Ramos (cell line): ENCODE measurements around the gene CNIH1.
"Not testable (repeated sequence)": the region's sequence is repeated elsewhere in the genome, so short reads cannot be mapped to it uniquely, and the experiment has no call there.

ENCODE experiments used
- in situ Hi-C: fragments of 300-500 bp; cut with MboI; formaldehyde crosslinking; loops from one replicate; pipeline ENCODE4 v1.14.3; 2022; ENCODE audit warnings: low sequenced_read_pairs; ENCODE audit not compliant: unreplicated experiment

Gene CNIH1

GRCh38 chr14:54470701-54471100, 29.5 kb upstream of the CNIH1 start:
- in situ Hi-C loops, result no loop called here

- in situ Hi-C loops, result no loop called here
These were observed 26.1 kb upstream of the CNIH1 start for GRCh38 chr14:54467280-54467679.

GRCh38 chr14:54465654-54466053, 24.5 kb upstream of the CNIH1 start:
- in situ Hi-C loops, result no loop called here

- in situ Hi-C loops, result no loop called here
These were observed 20.9 kb upstream of the CNIH1 start for GRCh38 chr14:54462048-54462447.

- in situ Hi-C loops, result no loop called here
These were observed 17.9 kb upstream of the CNIH1 start for GRCh38 chr14:54459106-54459505.

- in situ Hi-C loops, result not testable (repeated sequence)
These were observed 17.4 kb upstream of the CNIH1 start for GRCh38 chr14:54458536-54458935.

GRCh38 chr14:54457609-54457996, 16.4 kb upstream of the CNIH1 start:
- in situ Hi-C loops, result no loop called here

- in situ Hi-C loops, result not testable (repeated sequence)
These were observed 15.8 kb upstream of the CNIH1 start for GRCh38 chr14:54456820-54457608.

GRCh38 chr14:54455363-54455762, 14.2 kb upstream of the CNIH1 start:
- in situ Hi-C loops, result no loop called here

GRCh38 chr14:54453990-54454389, 12.8 kb upstream of the CNIH1 start:
- in situ Hi-C loops, result not testable (repeated sequence)

- in situ Hi-C loops, result no loop called here
These were observed 12.1 kb upstream of the CNIH1 start for GRCh38 chr14:54453252-54453651.

GRCh38 chr14:54451961-54452360, 10.8 kb upstream of the CNIH1 start:
- in situ Hi-C loops, result no loop called here

- in situ Hi-C loops, result no loop called here
These were observed 10.0 kb upstream of the CNIH1 start for GRCh38 chr14:54451121-54451601.

GRCh38 chr14:54450535-54450934, 9.4 kb upstream of the CNIH1 start:
- in situ Hi-C loops, result no loop called here

- in situ Hi-C loops, result no loop called here
These were observed 6.1 kb upstream of the CNIH1 start for GRCh38 chr14:54447231-54447692.

GRCh38 chr14:54446161-54446693, 5.1 kb upstream of the CNIH1 start:
- in situ Hi-C loops, result no loop called here

- in situ Hi-C loops, result no loop called here
These were observed 3.5 kb upstream of the CNIH1 start for GRCh38 chr14:54444681-54445080.

- in situ Hi-C loops, result no loop called here
These were observed 2.8 kb upstream of the CNIH1 start for GRCh38 chr14:54443981-54444380.

- in situ Hi-C loops, result not testable (repeated sequence)
These were observed 1.8 kb upstream of the CNIH1 start for GRCh38 chr14:54442961-54443360.

GRCh38 chr14:54440476-54440872, 700 bp downstream of the CNIH1 start:
- in situ Hi-C loops, result no loop called here

GRCh38 chr14:54440037-54440436, 1.1 kb downstream of the CNIH1 start:
- in situ Hi-C loops, result no loop called here

GRCh38 chr14:54438703-54439102, 2.5 kb downstream of the CNIH1 start:
- in situ Hi-C loops, result no loop called here
